Cardiac muscle cell (in vitro differentiated cells and primary cell): ENCODE measurements around the gene LUC7L. TPM values are rescaled to one million over a fixed set of nuclear protein-coding genes. Genes with fewer than 3 reads are reported as not detected.

Source experiments
- DNase-seq, 2 donors: peaks; one replicate each; pipeline versions ENCODE4 v3.0.0 to v3.0.0-alpha.2; 2010 to 2017; ENCODE audit warnings: low read depth in 1 of 2, low spot score in 1 of 2
- H3K27ac ChIP-seq: fragments of 200-600 bp; sonication (generic); 2 replicates; pipeline ENCODE4 v1.5.1; 2016
- H3K27me3 ChIP-seq: fragments of 200-600 bp; sonication (generic); 2 replicates; pipeline ENCODE4 v1.6.0; 2016; ENCODE audit warnings: control low read depth
- H3K36me3 ChIP-seq: fragments of 200-600 bp; sonication (generic); 2 replicates; pipeline ENCODE4 v1.5.1; 2016; ENCODE audit warnings: control low read depth
- H3K4me1 ChIP-seq: fragments of 200-600 bp; sonication (generic); 2 replicates; pipeline ENCODE4 v1.8.1; 2017; ENCODE audit warnings: low read depth, mild to moderate bottlenecking, mixed run types
- H3K4me3 ChIP-seq: fragments of 200-600 bp; sonication (generic); 2 replicates; pipeline ENCODE4 v1.5.1; 2016; ENCODE audit warnings: mild to moderate bottlenecking
- H3K9me3 ChIP-seq: fragments of 200-600 bp; sonication (generic); 2 replicates; pipeline ENCODE4 v1.5.1; 2017; ENCODE audit warnings: low read depth, mild to moderate bottlenecking, control low read depth
- polyA plus RNA-seq: library from polyadenylated mRNA; unstranded; fragments of >200 nt; fragmentation: Nextera tagmentation; extraction: Ambion mirVana; gene quantifications from 2 replicates; pipeline ENCODE4 v1.2.1, GENCODE V29; 2016
- total RNA-seq: library from RNA; depleted of rRNA; stranded (reverse); fragments of >200 nt; gene quantifications from 2 replicates; pipeline ENCODE4 v1.2.3, GENCODE V29; 2016
- TF ChIP-seq, protein P1 (sequence below): IDR thresholded peaks from 2 replicates; pipeline ENCODE4 v1.5.1; 2012; ENCODE audit warnings: low read depth, mild to moderate bottlenecking, low read length

Gene LUC7L, protein sequence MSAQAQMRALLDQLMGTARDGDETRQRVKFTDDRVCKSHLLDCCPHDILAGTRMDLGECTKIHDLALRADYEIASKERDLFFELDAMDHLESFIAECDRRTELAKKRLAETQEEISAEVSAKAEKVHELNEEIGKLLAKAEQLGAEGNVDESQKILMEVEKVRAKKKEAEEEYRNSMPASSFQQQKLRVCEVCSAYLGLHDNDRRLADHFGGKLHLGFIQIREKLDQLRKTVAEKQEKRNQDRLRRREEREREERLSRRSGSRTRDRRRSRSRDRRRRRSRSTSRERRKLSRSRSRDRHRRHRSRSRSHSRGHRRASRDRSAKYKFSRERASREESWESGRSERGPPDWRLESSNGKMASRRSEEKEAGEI
- total RNA-seq (94.5 and 158 TPM in 2 replicates), polyA plus RNA-seq (91.0 and 105 TPM in 2 replicates)

DNA sequence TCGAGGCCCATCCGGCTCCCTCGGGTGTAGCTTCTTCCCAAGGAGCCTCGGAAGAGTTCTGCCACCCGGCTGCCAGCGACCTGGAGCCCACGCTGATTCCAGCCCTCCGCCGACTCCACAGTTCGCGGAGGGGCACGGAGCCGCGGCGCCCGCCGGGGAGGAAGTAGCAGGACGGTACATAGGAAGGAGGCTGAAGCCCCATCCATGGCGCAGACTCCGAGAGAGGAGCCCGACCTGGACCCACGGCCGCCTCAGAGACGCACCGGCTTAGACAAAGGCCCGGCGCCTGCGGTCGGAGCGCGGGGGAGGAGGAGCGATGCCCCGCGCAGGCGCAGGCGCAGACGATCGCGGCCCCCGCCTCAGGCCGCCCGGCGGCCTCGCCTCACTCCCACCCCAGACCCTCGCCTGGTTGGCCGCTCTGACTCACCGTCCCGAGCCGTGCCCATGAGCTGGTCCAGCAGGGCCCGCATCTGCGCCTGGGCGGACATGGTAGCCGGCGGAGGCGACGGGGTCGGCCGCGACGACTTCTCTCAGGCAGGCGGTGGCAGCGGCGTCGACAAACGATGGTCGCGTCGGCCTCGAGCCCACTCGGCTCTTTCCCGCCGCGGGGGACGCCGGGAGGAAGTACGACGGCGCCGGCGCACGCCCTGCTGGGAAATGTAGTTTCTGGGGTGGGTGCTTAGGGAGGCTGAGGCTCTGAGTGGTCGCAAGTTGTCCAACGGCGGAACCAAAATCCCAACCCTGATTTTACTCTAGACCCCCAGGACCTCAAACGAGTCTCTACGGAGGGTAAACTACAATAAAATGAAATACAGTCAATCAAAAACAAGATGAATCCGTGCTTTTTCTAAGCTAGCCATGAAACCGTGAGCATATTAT is at the start of gene LUC7L:
Gene LUC7L, minus strand, starts transcription at position 598 of the 879 bp plus-strand sequence. Its CDS starts 110 bp downstream, at position 488.
- Histone ChIP-seq H3K27ac (peak within 1 kb of the TSS; percentile 98), H3K9me3 (no peaks in the 10 kb centered on the region), H3K4me3 (peak within 1 kb of the TSS; percentile 91), H3K27me3 (no peaks in the 10 kb centered on the region), H3K36me3 (peaks cover 27% of the 10 kb centered on the region), H3K4me1 (peaks cover 6% of the 10 kb centered on the region)
- DNase-seq = peak; percentile 91 to 94
- TF ChIP-seq, protein P1, sequence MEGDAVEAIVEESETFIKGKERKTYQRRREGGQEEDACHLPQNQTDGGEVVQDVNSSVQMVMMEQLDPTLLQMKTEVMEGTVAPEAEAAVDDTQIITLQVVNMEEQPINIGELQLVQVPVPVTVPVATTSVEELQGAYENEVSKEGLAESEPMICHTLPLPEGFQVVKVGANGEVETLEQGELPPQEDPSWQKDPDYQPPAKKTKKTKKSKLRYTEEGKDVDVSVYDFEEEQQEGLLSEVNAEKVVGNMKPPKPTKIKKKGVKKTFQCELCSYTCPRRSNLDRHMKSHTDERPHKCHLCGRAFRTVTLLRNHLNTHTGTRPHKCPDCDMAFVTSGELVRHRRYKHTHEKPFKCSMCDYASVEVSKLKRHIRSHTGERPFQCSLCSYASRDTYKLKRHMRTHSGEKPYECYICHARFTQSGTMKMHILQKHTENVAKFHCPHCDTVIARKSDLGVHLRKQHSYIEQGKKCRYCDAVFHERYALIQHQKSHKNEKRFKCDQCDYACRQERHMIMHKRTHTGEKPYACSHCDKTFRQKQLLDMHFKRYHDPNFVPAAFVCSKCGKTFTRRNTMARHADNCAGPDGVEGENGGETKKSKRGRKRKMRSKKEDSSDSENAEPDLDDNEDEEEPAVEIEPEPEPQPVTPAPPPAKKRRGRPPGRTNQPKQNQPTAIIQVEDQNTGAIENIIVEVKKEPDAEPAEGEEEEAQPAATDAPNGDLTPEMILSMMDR = no peak

DNA sequence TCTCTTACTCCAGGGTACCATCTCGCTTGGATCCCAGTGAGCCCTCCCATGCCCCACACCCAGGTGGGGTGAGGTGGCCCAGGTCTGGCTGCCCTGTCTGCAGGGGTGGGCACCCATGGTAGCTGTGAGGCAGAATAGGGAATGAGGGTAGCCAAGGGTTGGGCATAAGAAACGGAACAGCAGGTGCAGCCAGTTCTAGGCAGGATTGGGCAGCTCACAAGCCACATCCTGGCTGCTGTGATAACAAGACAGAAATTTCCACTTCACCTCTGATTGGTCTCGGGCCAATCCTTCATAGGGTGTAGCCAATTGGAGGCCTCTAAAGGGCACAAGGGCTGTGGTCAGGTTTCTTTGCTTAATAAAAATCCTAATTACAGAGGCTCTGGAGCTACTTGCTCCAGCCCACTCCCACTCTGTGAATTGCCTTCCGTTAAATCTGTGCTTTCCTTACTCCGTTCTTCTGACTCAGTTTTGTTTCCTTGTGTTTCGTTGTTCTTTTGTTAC is 49.7 kb upstream of the LUC7L start:
- TF ChIP-seq, protein P1 = no peak
- H3K36me3 ChIP-seq = no peaks in the 10 kb centered on the region
- DNase-seq = peak; percentile 50 to 79
- H3K4me3 ChIP-seq = no peak overlapping the region
- no peaks in the 10 kb centered on the region for H3K4me1 ChIP-seq
- peaks cover 71% of the 10 kb centered on the region for H3K27me3 ChIP-seq
- H3K27ac ChIP-seq = no peak overlapping the region
- H3K9me3 ChIP-seq = no peaks in the 10 kb centered on the region

DNA sequence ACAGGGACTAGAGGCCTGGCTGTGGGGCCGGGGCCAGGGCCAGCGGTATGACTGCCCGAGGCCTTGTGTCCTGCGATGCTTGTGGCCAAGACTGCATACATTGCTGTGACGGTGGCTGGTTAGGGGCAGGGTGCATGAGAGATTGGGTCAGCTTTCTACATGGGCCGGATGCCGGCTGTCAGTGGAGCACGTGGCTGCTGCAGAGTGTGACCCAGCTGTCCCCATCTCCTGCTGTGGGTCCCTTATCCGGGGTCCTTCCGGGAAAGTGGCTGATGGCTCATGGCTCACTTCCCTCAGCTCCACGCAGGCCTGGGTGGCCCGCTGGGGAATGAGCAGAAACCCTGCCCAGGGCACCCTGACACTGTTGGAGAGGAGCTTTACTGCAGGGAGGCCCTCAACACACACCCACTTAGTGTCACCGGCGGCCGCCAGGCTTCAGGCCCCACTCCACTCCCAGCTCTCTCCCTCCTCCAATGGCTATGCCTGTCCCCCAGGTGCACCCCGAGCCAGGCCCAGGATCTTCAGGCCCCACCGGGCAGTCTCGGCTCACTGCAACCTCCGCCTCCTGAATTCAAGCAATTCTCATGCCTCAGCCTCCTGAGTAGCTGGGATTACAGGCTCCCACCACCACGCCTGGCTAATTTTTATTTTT is 47.3 kb upstream of the LUC7L start:
- Histone ChIP-seq H3K27me3 (peaks cover 65% of the 10 kb centered on the region), H3K4me1 (no peaks in the 10 kb centered on the region), H3K4me3 (no peak overlapping the region), H3K9me3 (no peaks in the 10 kb centered on the region), H3K36me3 (no peaks in the 10 kb centered on the region), H3K27ac (no peak overlapping the region)
- DNase-seq = no peak
- TF ChIP-seq, protein P1 = no peak

DNA sequence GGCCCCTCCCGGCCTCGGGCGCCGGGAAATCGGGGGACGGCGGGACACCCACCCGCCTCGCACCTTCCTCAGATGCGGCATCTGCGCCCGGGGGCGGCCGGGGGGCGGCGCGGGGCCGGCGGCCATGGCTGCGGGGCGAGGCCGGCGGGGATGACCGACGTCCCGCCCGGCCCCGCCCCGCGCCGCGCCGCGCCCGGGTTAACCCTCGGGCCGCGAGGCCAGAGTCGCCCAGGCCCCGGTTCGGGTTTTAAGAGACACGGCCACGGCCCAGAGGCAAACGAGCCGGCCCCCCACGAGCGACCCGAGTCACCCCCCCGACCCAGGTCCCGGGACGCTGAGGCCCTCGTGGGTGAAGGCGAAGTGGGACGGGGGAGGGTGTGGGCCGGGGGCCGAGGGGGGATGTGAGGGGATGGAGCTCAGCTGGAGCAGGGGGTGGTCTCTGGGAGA is 46.6 kb upstream of the LUC7L start, which contains the start of gene RGS11:
Gene RGS11, minus strand, starts transcription at position 159 of the 447 bp plus-strand sequence. Its CDS starts 33 bp downstream, at position 126.
- Histone ChIP-seq H3K9me3 (no peaks in the 10 kb centered on the region), H3K4me3 (peak within 1 kb of the TSS; percentile 33), H3K36me3 (no peaks in the 10 kb centered on the region), H3K27me3 (peaks cover 58% of the 10 kb centered on the region), H3K27ac (no peak within 1 kb of the TSS), H3K4me1 (no peaks in the 10 kb centered on the region)
- TF ChIP-seq, protein P1 = no peak
- DNase-seq = peak in 1 of 2 donors; percentile 32
